B cell (primary cell): ENCODE results near the gene NRXN2. TPM values are rescaled to one million over a fixed set of nuclear protein-coding genes. Genes with fewer than 3 reads are reported as not detected.

Experiments used
- ATAC-seq: fragments of 200-7000 bp; cut with Tn5 transposase; one replicate; pipeline ENCODE4 v1.10.0; 2021; ENCODE audit warnings: low read depth, mild to moderate bottlenecking, moderate number of reproducible peaks, moderate library complexity
- CTCF ChIA-PET: fragments of 350-600 bp; sonication (Branson Sonifier 250); formaldehyde crosslinking; loops from one replicate; lab custom pipeline; 2021; ENCODE audit warnings: antibody characterized with exemption, inconsistent platforms; lab: Charles Lee
- POLR2A ChIA-PET: fragments of 350-600 bp; sonication (Branson Sonifier 250); formaldehyde crosslinking; loops from one replicate; lab custom pipeline; 2021; ENCODE audit warnings: antibody characterized with exemption; lab: Charles Lee
- DNase-seq: peaks from one replicate; pipeline ENCODE4 v3.0.0; 2013
- H2AFZ ChIP-seq: 2 replicates; pipeline ENCODE4 v1.6.1; 2012; ENCODE audit warnings: mild to moderate bottlenecking, low read depth, low read length; ENCODE audit not compliant: insufficient read depth, poor library complexity, severe bottlenecking
- H3K27ac ChIP-seq, 2 donors: 1 replicate in 1 of 2; 2 replicates in 1 of 2; pipeline ENCODE4 v1.5.1; 2012 to 2013; ENCODE audit warnings: low read length in 2 of 2, mild to moderate bottlenecking in 2 of 2, moderate library complexity in 1 of 2
- H3K27me3 ChIP-seq, 4 experiments: fragments of 200-600 bp in 1 of 4; sonication (generic) in 1 of 4; replicated peaks in 1 of 4; 1 replicate in 2 of 4; 2 replicates in 2 of 4; pipeline versions ENCODE4 v1.6.1 to v1.7.0; 2013 to 2016; ENCODE audit warnings: low read length in 3 of 4, mild to moderate bottlenecking in 2 of 4, mixed read lengths in 1 of 4, moderate library complexity in 1 of 4; ENCODE audit not compliant: insufficient read depth in 4 of 4, control insufficient read depth in 3 of 4; ENCODE audit errors: control extremely low read depth in 1 of 4
- H3K36me3 ChIP-seq, 2 experiments: replicated peaks in 1 of 2; 1 replicate in 1 of 2; 2 replicates in 1 of 2; pipeline versions ENCODE4 v1.6.1 to v1.7.1; 2013; ENCODE audit warnings: low read length in 1 of 2; ENCODE audit not compliant: insufficient read depth in 2 of 2, control insufficient read depth in 1 of 2; ENCODE audit errors: control extremely low read depth in 1 of 2, extremely low read depth in 1 of 2
- H3K4me1 ChIP-seq, 2 donors: fragments of 200-600 bp in 1 of 2; sonication (generic) in 1 of 2; 1 replicate in 1 of 2; 2 replicates in 1 of 2; pipeline versions ENCODE4 v1.5.1 to v1.6.1; 2013 to 2017; ENCODE audit warnings: low read length in 2 of 2; ENCODE audit not compliant: control insufficient read depth in 2 of 2, insufficient read depth in 2 of 2
- H3K4me2 ChIP-seq: replicated peaks from 2 replicates; pipeline ENCODE3; 2012; ENCODE audit warnings: mild to moderate bottlenecking, low read depth, low read length; ENCODE audit not compliant: poor library complexity, severe bottlenecking
- H3K4me3 ChIP-seq, 5 experiments: fragments of 200-600 bp in 1 of 5; sonication (generic) in 1 of 5; 1 replicate in 3 of 5; 2 replicates in 2 of 5; pipeline versions ENCODE4 v1.5.1 to v1.7.0; 2011 to 2016; ENCODE audit warnings: low read length in 4 of 5, mild to moderate bottlenecking in 4 of 5, low read depth in 2 of 5, control low read depth in 1 of 5, moderate library complexity in 1 of 5; ENCODE audit not compliant: insufficient read depth in 1 of 5; ENCODE audit errors: control extremely low read depth in 1 of 5, extremely low read depth in 1 of 5
- H3K79me2 ChIP-seq: fragments of 200-600 bp; sonication (generic); one replicate; pipeline ENCODE4 v1.6.0; 2016; ENCODE audit warnings: low read length; ENCODE audit not compliant: control insufficient read depth, insufficient read depth
- H3K9ac ChIP-seq: fragments of 200-600 bp; sonication (generic); 2 replicates; pipeline ENCODE4 v1.6.1; 2017; ENCODE audit warnings: mild to moderate bottlenecking, low read length, moderate library complexity
- H3K9me3 ChIP-seq, 3 donors: one replicate each; pipeline versions ENCODE4 v1.6.1 to v1.7.1; 2013; ENCODE audit warnings: low read length in 2 of 3; ENCODE audit not compliant: control insufficient read depth in 2 of 3, insufficient read depth in 1 of 3; ENCODE audit errors: control extremely low read depth in 1 of 3
- H4K20me1 ChIP-seq: 2 replicates; pipeline ENCODE4 v1.6.0; 2012; ENCODE audit warnings: mild to moderate bottlenecking, low read length; ENCODE audit not compliant: insufficient read depth, control insufficient read depth, poor library complexity, severe bottlenecking
- H3K27ac Mint-ChIP-seq: one replicate; pipeline ENCODE4 v1.8.0; 2021; ENCODE audit warnings: mixed read lengths
- H3K27me3 Mint-ChIP-seq: one replicate; pipeline ENCODE4 v1.8.0; 2021; ENCODE audit warnings: mixed read lengths
- H3K4me1 Mint-ChIP-seq: one replicate; pipeline ENCODE4 v1.8.0; 2021; ENCODE audit warnings: mixed read lengths
- H3K4me3 Mint-ChIP-seq: one replicate; pipeline ENCODE4 v1.8.0; 2021; ENCODE audit warnings: mixed read lengths
- H3K9me3 Mint-ChIP-seq: one replicate; pipeline ENCODE4 v1.8.0; 2022; ENCODE audit warnings: mixed read lengths; ENCODE audit not compliant: insufficient read depth
- CTCF ChIP-seq: fragments of 200-600 bp; IDR thresholded peaks from one replicate; pipeline ENCODE4 v1.8.0; 2022; ENCODE audit warnings: antibody characterized with exemption, mild to moderate bottlenecking
- EZH2 ChIP-seq: IDR thresholded peaks from 2 replicates; pipeline ENCODE4 v1.6.1; 2012; ENCODE audit warnings: borderline replicate concordance, low read depth, mild to moderate bottlenecking, moderate library complexity, low read length; ENCODE audit not compliant: insufficient read depth, poor library complexity, severe bottlenecking
- WGBS: methylation state at CpG from one replicate; pipeline ENCODE4 v1.1.5; 2013; ENCODE audit warnings: missing lambda C conversion rate; ENCODE audit not compliant: insufficient coverage; 5-methylcytosine and 5-hydroxymethylcytosine counted together
- intact Hi-C: fragments of 100-400 bp; cut with micrococcal nuclease; formaldehyde crosslinking; loops from one replicate; pipeline ENCODE4 v1.10.0; 2022
- polyA plus RNA-seq: library from polyadenylated mRNA; depleted of rRNA; stranded (reverse); fragments of >200 nt; gene quantifications from 2 replicates; pipeline ENCODE4 v1.2.3, GENCODE V29; 2012
- total RNA-seq, 2 donors: library from RNA; stranded (reverse); fragments of 120-200 nt in 1 of 2; gene quantifications; 1 replicate in 1 of 2; 2 replicates in 1 of 2; pipeline versions ENCODE4 v1.2.3 to v1.2.4, GENCODE V29; 2013 to 2022

The NRXN2 gene
- total and polyA plus RNA-seq, 2 donors (not counting 1 experiment from before 2014, with no cell fraction given) = 0.01 to 0.52 TPM

- no peak overlapping the region for H3K9ac ChIP-seq
- TF ChIP-seq CTCF (no peak), EZH2 (no peak)
- H3K4me2 ChIP-seq = no peak overlapping the region
- no peak overlapping the region for H3K27ac ChIP-seq
- H3K9me3 ChIP-seq = peaks cover 0 to 3% (median 0%) of the 10 kb centered on the region in 3 donors
- no peaks in the 10 kb centered on the region for H4K20me1 ChIP-seq
- peaks cover 0 to 3% of the 10 kb centered on the region in 2 donors for H3K4me1 ChIP-seq
- DNase-seq (no peak), ATAC-seq (no peak)
- no peaks in the 10 kb centered on the region for H3K36me3 ChIP-seq
- H3K9me3 Mint-ChIP-seq = no peaks in the 10 kb centered on the region
- peaks cover 6% of the 10 kb centered on the region for H3K27me3 Mint-ChIP-seq
- no peaks in the 10 kb centered on the region for H3K27me3 ChIP-seq
- intact Hi-C loops = no loop called here
- ChIA-PET POLR2A (no interaction called here), CTCF (no interaction called here)
- H3K4me3 ChIP-seq = no peak overlapping the region
- peaks cover 3% of the 10 kb centered on the region for H3K4me1 Mint-ChIP-seq
- H3K27ac Mint-ChIP-seq = no peak overlapping the region
- H3K4me3 Mint-ChIP-seq = no peak overlapping the region
- H2AFZ ChIP-seq = no peak overlapping the region
- WGBS = 91% methylated on average over 3 of the region's 3 CpGs
- no peaks in the 10 kb centered on the region for H3K79me2 ChIP-seq
Observed at GRCh38 chr11:64610596-64610995, 112.4 kb downstream of the NRXN2 start.

GRCh38 chr11:64609436-64610047 lies 113.5 kb downstream of the NRXN2 start:
- Mint-ChIP-seq H3K4me1 (peaks cover 3% of the 10 kb centered on the region), H3K27ac (no peak overlapping the region), H3K27me3 (peaks cover 9% of the 10 kb centered on the region), H3K4me3 (no peak overlapping the region), H3K9me3 (no peaks in the 10 kb centered on the region)
- ChIA-PET POLR2A (no interaction called here), CTCF (no interaction called here)
- Histone ChIP-seq H3K27me3 (no peaks in the 10 kb centered on the region), H3K4me3 (no peak overlapping the region), H3K27ac (no peak overlapping the region), H3K79me2 (no peaks in the 10 kb centered on the region), H3K4me1 (peaks cover 0 to 3% of the 10 kb centered on the region in 2 donors), H4K20me1 (no peaks in the 10 kb centered on the region), H2AFZ (peak overlapping the region; percentile 28), H3K4me2 (no peak overlapping the region), H3K9ac (no peak overlapping the region), H3K9me3 (peaks cover 0 to 3% (median 0%) of the 10 kb centered on the region in 3 donors), H3K36me3 (no peaks in the 10 kb centered on the region)
- DNase-seq = no peak
- no peak for ATAC-seq
- WGBS = 43% methylated on average over 5 of the region's 5 CpGs
- intact Hi-C loops = no loop called here
- TF ChIP-seq EZH2 = no peak
- no peak for TF ChIP-seq CTCF
